HCT116 (cell line): Measurements from ENCODE around the gene VWA3B. TPM values are rescaled to one million over a fixed set of nuclear protein-coding genes. Genes with fewer than 3 reads are reported as not detected.

Experiments used
- ATAC-seq: fragments of 200-7000 bp; cut with Tn5 transposase; 2 replicates; pipeline ENCODE4 v1.9.1; 2020; ENCODE audit warnings: mild to moderate bottlenecking, moderate library complexity
- BruUV-seq: library from RNA; stranded (reverse); fragments of 400-500 nt; replicated peaks from 2 replicates; lab custom pipeline; 2021; lab: Mats Ljungman, UMichigan
- CTCF ChIA-PET: fragments of 300-600 bp; sonication (Branson Sonifier 250); formaldehyde crosslinking; loops from one replicate; lab custom pipeline; 2021; ENCODE audit warnings: antibody characterized with exemption; lab: Charles Lee
- POLR2A ChIA-PET: fragments of 300-600, 350-600 bp; sonication (Branson Sonifier 250); formaldehyde crosslinking; loops from one replicate; lab custom pipeline; 2021; ENCODE audit warnings: antibody characterized with exemption; lab: Charles Lee
- RAD21 ChIA-PET, 2 experiments: fragments of 300-600 bp; sonication (Branson Sonifier 250); formaldehyde crosslinking; loops; one replicate each; lab custom pipeline; 2023; ENCODE audit warnings: low total read pairs in 2 of 2; ENCODE audit not compliant: uncharacterized antibody in 2 of 2, unreplicated experiment in 2 of 2, low non-redundant PET in 1 of 2; lab: Charles Lee
- DNase-seq: peaks from one replicate; pipeline ENCODE4 v3.0.0-alpha.2; 2010; ENCODE audit warnings: low read depth, low spot score
- H2AFZ ChIP-seq: fragments of 200-600 bp; shearing (Covaris generic), sonication (generic); 2 replicates; pipeline ENCODE4 v1.6.1; 2017; ENCODE audit warnings: low read depth, mixed run types, mixed read lengths, antibody characterized with exemption, low read length; ENCODE audit not compliant: poor library complexity, severe bottlenecking
- H3K27ac ChIP-seq: 2 replicates; pipeline ENCODE4 v1.5.1; 2012; ENCODE audit warnings: low read depth, low read length
- H3K27me3 ChIP-seq: fragments of 200-600 bp; sonication (generic); 2 replicates; pipeline ENCODE4 v1.6.1; 2016; ENCODE audit warnings: mixed run types, low read length, mixed read lengths; ENCODE audit not compliant: insufficient read depth
- H3K36me3 ChIP-seq, 2 experiments: fragments of 200-500 bp in 1 of 2; fragments of 200-600 bp in 1 of 2; sonication (Bioruptor generic) in 1 of 2; sonication (generic) in 1 of 2; 2 replicates each; pipeline versions ENCODE4 v1.5.1 to v1.6.1; 2014 to 2016; ENCODE audit warnings: low read length in 2 of 2, inconsistent platforms in 1 of 2, mixed read lengths in 1 of 2, mixed run types in 1 of 2; ENCODE audit not compliant: insufficient read depth in 2 of 2, control insufficient read depth in 1 of 2
- H3K4me1 ChIP-seq, 2 experiments: fragments of 200-600 bp in 1 of 2; sonication (generic) in 1 of 2; 2 replicates each; pipeline versions ENCODE4 v1.5.1 to v1.6.1; 2012 to 2017; ENCODE audit warnings: low read length in 2 of 2, inconsistent platforms in 1 of 2, mild to moderate bottlenecking in 1 of 2, mixed read lengths in 1 of 2, mixed run types in 1 of 2, moderate library complexity in 1 of 2; ENCODE audit not compliant: insufficient read depth in 2 of 2, control insufficient read depth in 1 of 2
- H3K4me2 ChIP-seq: fragments of 200-600 bp; sonication (generic); 2 replicates; pipeline ENCODE4 v1.6.1; 2017; ENCODE audit warnings: mixed run types, low read length, mixed read lengths
- H3K4me3 ChIP-seq, 2 experiments: fragments of 200-600 bp in 1 of 2; sonication (generic) in 1 of 2; replicated peaks in 1 of 2; 2 replicates each; pipeline ENCODE4 v1.5.1; 2011 to 2016; ENCODE audit warnings: low read length in 2 of 2, control low read depth in 1 of 2, low read depth in 1 of 2, mild to moderate bottlenecking in 1 of 2, mixed read lengths in 1 of 2, mixed run types in 1 of 2
- H3K79me2 ChIP-seq: fragments of 200-600 bp; sonication (generic); 2 replicates; pipeline ENCODE4 v1.6.1; 2017; ENCODE audit warnings: mild to moderate bottlenecking, mixed run types, low read length, moderate library complexity, mixed read lengths; ENCODE audit not compliant: insufficient read depth
- H3K9ac ChIP-seq: fragments of 200-600 bp; sonication (generic); 2 replicates; pipeline ENCODE4 v1.6.1; 2016; ENCODE audit warnings: low read length, mixed read lengths
- H3K9me2 ChIP-seq: fragments of 200-600 bp; sonication (generic), shearing (Covaris generic); 2 replicates; pipeline ENCODE4 v1.6.1; 2017; ENCODE audit warnings: mixed run types, mild to moderate bottlenecking, moderate library complexity; ENCODE audit not compliant: insufficient read depth
- H3K9me3 ChIP-seq, 2 experiments: fragments of 200-500 bp in 1 of 2; fragments of 200-600 bp in 1 of 2; sonication (Bioruptor generic) in 1 of 2; sonication (generic) in 1 of 2; 2 replicates each; pipeline ENCODE4 v1.6.1; 2014 to 2017; ENCODE audit warnings: low read length in 2 of 2, mixed read lengths in 2 of 2, inconsistent platforms in 1 of 2, low read depth in 1 of 2, mild to moderate bottlenecking in 1 of 2, mixed run types in 1 of 2, moderate library complexity in 1 of 2; ENCODE audit not compliant: control insufficient read depth in 1 of 2, insufficient read depth in 1 of 2
- H4K20me1 ChIP-seq: fragments of 200-600 bp; sonication (generic), shearing (Covaris generic); 2 replicates; pipeline ENCODE4 v1.6.1; 2017; ENCODE audit warnings: mixed run types, mild to moderate bottlenecking, moderate library complexity; ENCODE audit not compliant: insufficient read depth
- CBX3 ChIP-seq: IDR thresholded peaks from 2 replicates; pipeline ENCODE4 v1.6.1; 2012; ENCODE audit warnings: low read depth
- EGR1 ChIP-seq: IDR thresholded peaks from 2 replicates; pipeline ENCODE4 v1.6.1; 2012; ENCODE audit warnings: low read depth
- ELF1 ChIP-seq: IDR thresholded peaks from 2 replicates; pipeline ENCODE4 v1.6.1; 2012; ENCODE audit warnings: low read depth, borderline replicate concordance
- EZH2 ChIP-seq: fragments of 200-600 bp; sonication (generic); IDR thresholded peaks from 2 replicates; pipeline ENCODE4 v1.6.1; 2017; ENCODE audit warnings: antibody characterized with exemption, mixed run types
- EZH2phosphoT487 ChIP-seq: fragments of 200-600 bp; IDR thresholded peaks from 2 replicates; pipeline ENCODE4 v1.6.1; 2018; ENCODE audit warnings: antibody characterized with exemption, borderline replicate concordance
- JUND ChIP-seq: IDR thresholded peaks from 2 replicates; pipeline ENCODE4 v1.6.1; 2012
- SIN3A ChIP-seq: IDR thresholded peaks from 2 replicates; pipeline ENCODE4 v1.6.1; 2012; ENCODE audit warnings: low read depth
- SP1 ChIP-seq: IDR thresholded peaks from 2 replicates; pipeline ENCODE4 v1.6.1; 2012; ENCODE audit warnings: low read depth
- SRF ChIP-seq: IDR thresholded peaks from 2 replicates; pipeline ENCODE4 v1.6.1; 2012; ENCODE audit warnings: low read depth
- intact Hi-C: fragments of 100-400 bp; cut with micrococcal nuclease; formaldehyde crosslinking; loops from 2 replicates; pipeline ENCODE4 v1.10.0; 2022
- total RNA-seq: library from RNA; stranded (reverse); gene quantifications from one replicate; pipeline ENCODE4 v1.2.1, GENCODE V29; 2021; ENCODE audit not compliant: unreplicated experiment
- TF ChIP-seq, protein P1 (sequence below): IDR thresholded peaks from 2 replicates; pipeline ENCODE4 v1.6.1; 2011; ENCODE audit warnings: mild to moderate bottlenecking, low read length, moderate library complexity; ENCODE audit not compliant: insufficient replicate concordance; ENCODE audit errors: extremely low read depth
- TF ChIP-seq, protein P2 (sequence below): IDR thresholded peaks from 2 replicates; pipeline ENCODE4 v1.6.1; 2012; ENCODE audit warnings: low read depth
- TF ChIP-seq, protein P3 (sequence below): IDR thresholded peaks from 2 replicates; pipeline ENCODE4 v1.6.1; 2012

The VWA3B gene
- total RNA-seq, 1 experiment from 2014 or later = 0.47 TPM

DNA sequence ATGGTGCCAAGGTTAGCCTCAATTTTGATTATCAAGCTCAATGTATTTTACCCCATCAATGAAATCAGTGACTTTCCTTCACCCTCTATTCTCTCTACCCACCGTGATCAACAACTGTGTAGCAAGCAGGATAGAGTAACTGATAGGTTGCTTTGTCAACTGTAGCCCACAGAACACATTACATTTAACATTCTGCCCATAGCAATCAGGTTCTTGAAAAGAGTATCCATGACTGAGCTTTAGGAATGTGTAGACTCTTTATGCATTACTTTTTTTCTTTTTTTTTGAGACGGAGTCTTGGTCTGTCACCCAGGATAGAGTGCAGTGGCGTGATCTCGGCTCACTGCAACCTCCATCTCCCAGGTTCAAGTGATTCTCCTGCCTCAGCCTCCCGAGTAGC lies 19.8 kb upstream of the VWA3B start:
- no peak overlapping the region for H3K4me2 ChIP-seq
- no peak for DNase-seq
- H3K36me3 ChIP-seq = no peaks in the 10 kb centered on the region
- H3K4me1 ChIP-seq = no peaks in the 10 kb centered on the region
- RAD21 ChIA-PET = no interaction called here
- intact Hi-C loops = no loop called here
- H2AFZ ChIP-seq = no peak overlapping the region
- no peak overlapping the region for H3K9ac ChIP-seq
- H3K79me2 ChIP-seq = no peaks in the 10 kb centered on the region
- BruUV-seq = no TSS peak
- no peaks in the 10 kb centered on the region for H3K27me3 ChIP-seq
- H3K9me2 ChIP-seq = no peaks in the 10 kb centered on the region
- no peaks in the 10 kb centered on the region for H3K9me3 ChIP-seq
- H3K27ac ChIP-seq = no peak overlapping the region
- no peak overlapping the region for H3K4me3 ChIP-seq
- no peak for ATAC-seq
- no peak for TF ChIP-seq SP1
- TF ChIP-seq SIN3A = no peak
- no peak for TF ChIP-seq SRF
- TF ChIP-seq, protein P1, sequence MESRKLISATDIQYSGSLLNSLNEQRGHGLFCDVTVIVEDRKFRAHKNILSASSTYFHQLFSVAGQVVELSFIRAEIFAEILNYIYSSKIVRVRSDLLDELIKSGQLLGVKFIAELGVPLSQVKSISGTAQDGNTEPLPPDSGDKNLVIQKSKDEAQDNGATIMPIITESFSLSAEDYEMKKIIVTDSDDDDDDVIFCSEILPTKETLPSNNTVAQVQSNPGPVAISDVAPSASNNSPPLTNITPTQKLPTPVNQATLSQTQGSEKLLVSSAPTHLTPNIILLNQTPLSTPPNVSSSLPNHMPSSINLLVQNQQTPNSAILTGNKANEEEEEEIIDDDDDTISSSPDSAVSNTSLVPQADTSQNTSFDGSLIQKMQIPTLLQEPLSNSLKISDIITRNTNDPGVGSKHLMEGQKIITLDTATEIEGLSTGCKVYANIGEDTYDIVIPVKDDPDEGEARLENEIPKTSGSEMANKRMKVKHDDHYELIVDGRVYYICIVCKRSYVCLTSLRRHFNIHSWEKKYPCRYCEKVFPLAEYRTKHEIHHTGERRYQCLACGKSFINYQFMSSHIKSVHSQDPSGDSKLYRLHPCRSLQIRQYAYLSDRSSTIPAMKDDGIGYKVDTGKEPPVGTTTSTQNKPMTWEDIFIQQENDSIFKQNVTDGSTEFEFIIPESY = no peak
- no peak for TF ChIP-seq EZH2phosphoT487
- no peak for TF ChIP-seq ELF1
- TF ChIP-seq, protein P2, sequence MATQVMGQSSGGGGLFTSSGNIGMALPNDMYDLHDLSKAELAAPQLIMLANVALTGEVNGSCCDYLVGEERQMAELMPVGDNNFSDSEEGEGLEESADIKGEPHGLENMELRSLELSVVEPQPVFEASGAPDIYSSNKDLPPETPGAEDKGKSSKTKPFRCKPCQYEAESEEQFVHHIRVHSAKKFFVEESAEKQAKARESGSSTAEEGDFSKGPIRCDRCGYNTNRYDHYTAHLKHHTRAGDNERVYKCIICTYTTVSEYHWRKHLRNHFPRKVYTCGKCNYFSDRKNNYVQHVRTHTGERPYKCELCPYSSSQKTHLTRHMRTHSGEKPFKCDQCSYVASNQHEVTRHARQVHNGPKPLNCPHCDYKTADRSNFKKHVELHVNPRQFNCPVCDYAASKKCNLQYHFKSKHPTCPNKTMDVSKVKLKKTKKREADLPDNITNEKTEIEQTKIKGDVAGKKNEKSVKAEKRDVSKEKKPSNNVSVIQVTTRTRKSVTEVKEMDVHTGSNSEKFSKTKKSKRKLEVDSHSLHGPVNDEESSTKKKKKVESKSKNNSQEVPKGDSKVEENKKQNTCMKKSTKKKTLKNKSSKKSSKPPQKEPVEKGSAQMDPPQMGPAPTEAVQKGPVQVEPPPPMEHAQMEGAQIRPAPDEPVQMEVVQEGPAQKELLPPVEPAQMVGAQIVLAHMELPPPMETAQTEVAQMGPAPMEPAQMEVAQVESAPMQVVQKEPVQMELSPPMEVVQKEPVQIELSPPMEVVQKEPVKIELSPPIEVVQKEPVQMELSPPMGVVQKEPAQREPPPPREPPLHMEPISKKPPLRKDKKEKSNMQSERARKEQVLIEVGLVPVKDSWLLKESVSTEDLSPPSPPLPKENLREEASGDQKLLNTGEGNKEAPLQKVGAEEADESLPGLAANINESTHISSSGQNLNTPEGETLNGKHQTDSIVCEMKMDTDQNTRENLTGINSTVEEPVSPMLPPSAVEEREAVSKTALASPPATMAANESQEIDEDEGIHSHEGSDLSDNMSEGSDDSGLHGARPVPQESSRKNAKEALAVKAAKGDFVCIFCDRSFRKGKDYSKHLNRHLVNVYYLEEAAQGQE = no peak
- no peak for TF ChIP-seq EGR1
- no peak for TF ChIP-seq EZH2
- no peak for TF ChIP-seq JUND
- no peak for TF ChIP-seq CBX3
- TF ChIP-seq, protein P3, sequence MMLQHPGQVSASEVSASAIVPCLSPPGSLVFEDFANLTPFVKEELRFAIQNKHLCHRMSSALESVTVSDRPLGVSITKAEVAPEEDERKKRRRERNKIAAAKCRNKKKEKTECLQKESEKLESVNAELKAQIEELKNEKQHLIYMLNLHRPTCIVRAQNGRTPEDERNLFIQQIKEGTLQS = no peak
- CTCF ChIA-PET = no interaction called here
- no peaks in the 10 kb centered on the region for H4K20me1 ChIP-seq
- POLR2A ChIA-PET = no interaction called here
